MM.1S (cell line): ENCODE measurements around the gene GALC.

Experiments
- DNase-seq: peaks from one replicate; pipeline ENCODE4 v3.0.0-alpha.2; 2015
- H2AFZ ChIP-seq: fragments of 300-600 bp; sonication (generic); 2 replicates; pipeline ENCODE4 v1.6.0; 2016; ENCODE audit warnings: antibody characterized with exemption, low read length
- H3F3A ChIP-seq: fragments of 300-600 bp; sonication (generic); 2 replicates; pipeline ENCODE4 v1.6.1; 2016; ENCODE audit warnings: mild to moderate bottlenecking, antibody characterized with exemption, low read length, moderate library complexity, mixed read lengths; ENCODE audit not compliant: insufficient read depth
- H3K27ac ChIP-seq: fragments of 300-600 bp; sonication (generic); 2 replicates; pipeline ENCODE4 v1.5.1; 2016; ENCODE audit warnings: mild to moderate bottlenecking, low read length
- H3K27me3 ChIP-seq: fragments of 300-600 bp; sonication (generic); replicated peaks from 2 replicates; pipeline ENCODE4 v1.6.0; 2016; ENCODE audit warnings: low read length; ENCODE audit not compliant: insufficient read depth
- H3K36me3 ChIP-seq: fragments of 300-600 bp; sonication (generic); replicated peaks from 2 replicates; pipeline ENCODE4 v1.6.1; 2016; ENCODE audit warnings: mild to moderate bottlenecking, low read length, mixed read lengths; ENCODE audit not compliant: insufficient read depth
- H3K4me1 ChIP-seq: fragments of 300-600 bp; sonication (generic); 2 replicates; pipeline ENCODE4 v1.6.1; 2016; ENCODE audit warnings: low read length, mixed read lengths
- H3K4me2 ChIP-seq: fragments of 300-600 bp; sonication (generic); 2 replicates; pipeline ENCODE4 v1.6.0; 2016; ENCODE audit warnings: low read depth, low read length
- H3K4me3 ChIP-seq: fragments of 300-600 bp; sonication (generic); 2 replicates; pipeline ENCODE4 v1.5.1; 2016; ENCODE audit warnings: low read length, mixed read lengths
- H3K79me2 ChIP-seq: fragments of 300-600 bp; sonication (generic); 2 replicates; pipeline ENCODE4 v1.6.1; 2016; ENCODE audit warnings: mixed run types, low read length, mixed read lengths
- H3K9ac ChIP-seq: fragments of 300-600 bp; sonication (generic); 2 replicates; pipeline ENCODE4 v1.6.1; 2016; ENCODE audit warnings: low read length, mixed read lengths
- H3K9me2 ChIP-seq: fragments of 300-600 bp; sonication (generic); replicated peaks from 2 replicates; pipeline ENCODE4 v1.6.1; 2016; ENCODE audit warnings: mild to moderate bottlenecking, low read length, mixed read lengths; ENCODE audit not compliant: insufficient read depth
- H3K9me3 ChIP-seq: fragments of 300-600 bp; sonication (generic); replicated peaks from 2 replicates; pipeline ENCODE4 v1.6.1; 2016; ENCODE audit warnings: mild to moderate bottlenecking, low read length, mixed read lengths; ENCODE audit not compliant: insufficient read depth
- H4K20me1 ChIP-seq: fragments of 300-600 bp; sonication (generic); 2 replicates; pipeline ENCODE4 v1.6.1; 2016; ENCODE audit warnings: mild to moderate bottlenecking, low read length, moderate library complexity, mixed read lengths; ENCODE audit not compliant: insufficient read depth
- EZH2 ChIP-seq: fragments of 300-600 bp; sonication (generic); optimal IDR thresholded peaks from 2 replicates; pipeline ENCODE3; 2017; ENCODE audit warnings: low read depth, mild to moderate bottlenecking, antibody characterized with exemption, low read length, mixed read lengths
- EZH2phosphoT487 ChIP-seq: fragments of 300-600 bp; sonication (generic); IDR thresholded peaks from 2 replicates; pipeline ENCODE4 v1.6.1; 2018; ENCODE audit warnings: antibody characterized with exemption, low read length
- TF ChIP-seq, protein P1 (sequence below): fragments of 300-600 bp; sonication (generic); IDR thresholded peaks from 2 replicates; pipeline ENCODE4 v1.5.1; 2016; ENCODE audit warnings: antibody characterized with exemption, low read length, mixed read lengths

GALC gene

DNA sequence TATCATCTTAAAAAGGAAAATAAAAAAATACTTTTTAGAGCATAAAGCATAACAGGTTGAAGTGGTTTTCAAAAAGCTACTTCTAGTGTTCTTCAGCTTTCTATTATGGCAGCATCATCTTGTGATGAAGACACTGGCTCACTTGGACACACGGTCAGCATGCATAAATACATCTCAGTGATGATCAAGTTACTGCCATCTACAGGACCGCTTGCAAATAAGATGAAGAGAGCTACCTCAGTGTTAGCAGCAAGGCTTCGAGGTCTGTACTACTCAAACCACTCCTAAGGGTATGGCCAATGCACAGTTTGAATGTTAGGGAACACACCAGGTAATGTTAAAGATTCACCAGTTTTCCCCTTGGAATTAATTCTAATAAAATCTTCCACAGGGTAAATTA is 58.8 kb downstream of the GALC start:
- H2AFZ ChIP-seq: no peak overlapping the region
- no peak overlapping the region for H3K27ac ChIP-seq
- H4K20me1 ChIP-seq: no peaks in the 10 kb centered on the region
- H3K4me2 ChIP-seq: no peak overlapping the region
- H3K27me3 ChIP-seq: no peaks in the 10 kb centered on the region
- no peaks in the 10 kb centered on the region for H3K9me3 ChIP-seq
- no peaks in the 10 kb centered on the region for H3K9me2 ChIP-seq
- H3K79me2 ChIP-seq: no peaks in the 10 kb centered on the region
- no peak for DNase-seq
- no peaks in the 10 kb centered on the region for H3F3A ChIP-seq
- H3K9ac ChIP-seq: no peak overlapping the region
- H3K4me3 ChIP-seq: no peak overlapping the region
- H3K36me3 ChIP-seq: no peaks in the 10 kb centered on the region
- H3K4me1 ChIP-seq: no peaks in the 10 kb centered on the region
- no peak for TF ChIP-seq EZH2
- no peak for TF ChIP-seq EZH2phosphoT487
- TF ChIP-seq, protein P1, sequence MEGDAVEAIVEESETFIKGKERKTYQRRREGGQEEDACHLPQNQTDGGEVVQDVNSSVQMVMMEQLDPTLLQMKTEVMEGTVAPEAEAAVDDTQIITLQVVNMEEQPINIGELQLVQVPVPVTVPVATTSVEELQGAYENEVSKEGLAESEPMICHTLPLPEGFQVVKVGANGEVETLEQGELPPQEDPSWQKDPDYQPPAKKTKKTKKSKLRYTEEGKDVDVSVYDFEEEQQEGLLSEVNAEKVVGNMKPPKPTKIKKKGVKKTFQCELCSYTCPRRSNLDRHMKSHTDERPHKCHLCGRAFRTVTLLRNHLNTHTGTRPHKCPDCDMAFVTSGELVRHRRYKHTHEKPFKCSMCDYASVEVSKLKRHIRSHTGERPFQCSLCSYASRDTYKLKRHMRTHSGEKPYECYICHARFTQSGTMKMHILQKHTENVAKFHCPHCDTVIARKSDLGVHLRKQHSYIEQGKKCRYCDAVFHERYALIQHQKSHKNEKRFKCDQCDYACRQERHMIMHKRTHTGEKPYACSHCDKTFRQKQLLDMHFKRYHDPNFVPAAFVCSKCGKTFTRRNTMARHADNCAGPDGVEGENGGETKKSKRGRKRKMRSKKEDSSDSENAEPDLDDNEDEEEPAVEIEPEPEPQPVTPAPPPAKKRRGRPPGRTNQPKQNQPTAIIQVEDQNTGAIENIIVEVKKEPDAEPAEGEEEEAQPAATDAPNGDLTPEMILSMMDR: no peak

DNA sequence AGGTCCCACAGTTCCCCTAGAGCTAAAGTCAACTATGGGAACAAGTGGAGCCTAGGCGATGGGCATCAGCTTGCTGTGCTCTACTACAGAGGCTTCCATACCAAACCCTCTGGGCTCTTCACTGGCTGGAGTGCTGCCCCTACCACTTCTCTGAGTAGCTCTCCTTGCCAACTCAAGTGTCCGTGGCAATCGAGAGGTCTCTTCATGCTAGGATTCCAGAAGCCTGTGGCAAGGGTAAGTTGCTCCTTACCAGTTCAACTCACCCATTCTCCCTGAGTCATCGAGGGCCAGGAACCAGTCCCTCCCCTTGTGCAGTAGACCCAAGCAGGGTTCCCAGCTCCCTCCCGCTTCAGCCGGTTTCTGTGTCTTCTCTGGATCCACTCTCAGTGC is 76.1 kb downstream of the GALC start:
- TF ChIP-seq EZH2 (no peak), EZH2phosphoT487 (no peak)
- TF ChIP-seq, protein P1: no peak
- no peak for DNase-seq
- no peaks in the 10 kb centered on the region for H3K9me2 ChIP-seq
- no peak overlapping the region for H3K4me2 ChIP-seq
- no peaks in the 10 kb centered on the region for H3K9me3 ChIP-seq
- H4K20me1 ChIP-seq: no peaks in the 10 kb centered on the region
- no peak overlapping the region for H3K9ac ChIP-seq
- H3K4me3 ChIP-seq: no peak overlapping the region
- H2AFZ ChIP-seq: no peak overlapping the region
- no peaks in the 10 kb centered on the region for H3F3A ChIP-seq
- no peak overlapping the region for H3K27ac ChIP-seq
- no peaks in the 10 kb centered on the region for H3K36me3 ChIP-seq
- H3K27me3 ChIP-seq: no peaks in the 10 kb centered on the region
- no peaks in the 10 kb centered on the region for H3K4me1 ChIP-seq
- no peaks in the 10 kb centered on the region for H3K79me2 ChIP-seq

DNA sequence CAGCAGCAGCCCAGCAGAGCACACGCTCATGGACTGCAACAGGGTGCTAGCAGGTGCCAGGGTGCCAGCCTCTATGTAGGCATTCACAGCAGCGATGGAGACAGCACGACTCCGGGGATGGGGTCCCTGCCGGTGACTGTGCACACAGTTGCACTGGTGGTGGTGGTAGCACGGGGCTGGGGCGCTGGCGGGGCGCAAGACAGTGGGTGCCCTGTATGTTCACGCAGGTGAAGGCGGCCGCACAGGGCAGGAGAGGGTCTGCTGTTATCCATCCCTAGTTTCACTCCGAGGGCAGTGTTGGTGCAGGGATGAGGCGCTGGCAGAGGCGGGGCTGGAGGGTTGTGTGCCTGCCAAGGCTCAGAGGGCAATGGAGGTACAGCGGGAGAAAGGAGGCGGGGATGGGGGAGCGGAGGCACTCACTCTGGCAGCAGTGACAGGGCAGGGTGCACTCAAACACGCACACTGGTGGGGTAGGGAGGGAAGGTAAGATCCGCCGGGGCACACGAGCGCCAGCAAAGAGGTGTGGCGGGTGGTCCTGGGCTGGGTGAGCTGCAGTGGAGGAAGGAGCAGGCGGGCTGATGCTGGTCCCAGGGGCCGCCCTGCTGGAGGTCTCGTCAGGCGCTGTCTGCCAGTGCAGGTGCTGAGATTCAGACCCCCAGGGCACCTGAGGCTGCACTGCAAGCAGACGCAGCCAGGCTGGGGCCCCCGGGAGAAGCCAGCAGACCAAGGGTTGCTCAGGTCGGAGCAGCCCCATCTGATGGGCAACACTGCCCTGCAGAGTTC is 76.7 kb downstream of the GALC start:
- Histone ChIP-seq H3K9me3 (no peaks in the 10 kb centered on the region), H3K79me2 (no peaks in the 10 kb centered on the region), H3K4me2 (no peak overlapping the region), H3K27me3 (no peaks in the 10 kb centered on the region), H3K4me1 (no peaks in the 10 kb centered on the region), H3K9ac (no peak overlapping the region), H3K27ac (no peak overlapping the region), H3K9me2 (no peaks in the 10 kb centered on the region), H3F3A (no peaks in the 10 kb centered on the region), H3K36me3 (no peaks in the 10 kb centered on the region), H4K20me1 (no peaks in the 10 kb centered on the region), H3K4me3 (no peak overlapping the region), H2AFZ (no peak overlapping the region)
- no peak for DNase-seq
- TF ChIP-seq, protein P1: no peak
- TF ChIP-seq EZH2 (no peak), EZH2phosphoT487 (no peak)
